GM12892 (cell line): ENCODE results near the gene TRAPPC2L.

Source experiments
- DNase-seq: peaks from one replicate; pipeline ENCODE4 v3.0.0; 2011; ENCODE audit not compliant: insufficient read length
- FAIRE-seq: peaks from 2 replicates; lab custom pipeline; 2011; peaks lifted over from hg19 to GRCh38; lab: Jason Lieb, UNC
- POLR2A ChIP-seq: IDR thresholded peaks from 2 replicates; pipeline ENCODE4 v1.6.1; 2011; ENCODE audit warnings: low read depth, low read length, control low read depth
- POLR2AphosphoS5 ChIP-seq: IDR thresholded peaks from 2 replicates; pipeline ENCODE4 v1.6.1; 2011; ENCODE audit warnings: low read depth, low read length, control low read depth
- TAF1 ChIP-seq: IDR thresholded peaks from 2 replicates; pipeline ENCODE4 v1.6.1; 2011; ENCODE audit warnings: low read depth, mild to moderate bottlenecking, control low read depth, low read length, borderline replicate concordance

The TRAPPC2L gene

DNA sequence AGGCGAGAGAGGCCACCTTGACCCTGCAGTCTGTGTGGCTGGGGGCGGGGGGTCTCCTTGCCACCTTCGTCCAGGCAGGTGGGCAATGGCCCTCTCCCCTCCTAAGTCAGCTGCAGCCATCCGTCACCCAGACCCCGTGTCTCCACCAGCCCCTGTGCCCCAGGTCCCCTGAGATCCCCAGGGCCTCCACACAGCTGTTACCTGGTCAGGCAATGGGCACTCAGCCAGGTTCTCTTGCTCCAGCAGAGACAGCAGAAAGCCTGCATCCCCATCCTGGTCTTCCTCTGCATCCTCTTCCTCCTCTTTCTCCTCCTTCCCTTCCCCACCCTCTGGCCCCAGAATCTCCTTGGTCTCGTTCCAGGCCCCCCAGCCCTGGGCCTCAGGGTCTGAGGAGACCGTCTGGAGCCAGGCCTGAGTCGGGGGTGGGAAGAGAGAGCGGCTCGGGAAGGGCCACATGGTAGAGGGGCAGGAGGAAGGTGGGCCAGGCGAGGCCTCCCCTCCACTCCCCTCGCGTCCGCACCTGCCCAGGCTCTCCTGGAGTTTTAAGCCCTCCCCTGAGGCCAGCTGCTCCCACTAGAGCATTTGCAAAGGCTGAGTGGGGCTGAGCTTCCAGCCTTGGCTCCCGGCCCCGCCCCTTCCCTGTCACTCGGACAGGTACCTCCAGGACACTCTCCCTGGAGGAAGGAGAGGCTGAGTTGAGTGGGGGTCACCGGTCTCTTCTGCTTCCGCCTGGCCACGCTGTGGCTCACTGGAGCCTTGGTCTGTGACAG, 9.4 kb downstream of the TRAPPC2L start, which contains the start of gene PABPN1L:
PABPN1L (minus strand) TSS at position 510 of the 770 bp plus-strand sequence; CDS start at position 456, 54 bp downstream.
- DNase-seq (no peak), FAIRE-seq (no peak)
- TF ChIP-seq POLR2AphosphoS5 = no peak
- TF ChIP-seq POLR2A = no peak
- TF ChIP-seq TAF1 = no peak

DNA sequence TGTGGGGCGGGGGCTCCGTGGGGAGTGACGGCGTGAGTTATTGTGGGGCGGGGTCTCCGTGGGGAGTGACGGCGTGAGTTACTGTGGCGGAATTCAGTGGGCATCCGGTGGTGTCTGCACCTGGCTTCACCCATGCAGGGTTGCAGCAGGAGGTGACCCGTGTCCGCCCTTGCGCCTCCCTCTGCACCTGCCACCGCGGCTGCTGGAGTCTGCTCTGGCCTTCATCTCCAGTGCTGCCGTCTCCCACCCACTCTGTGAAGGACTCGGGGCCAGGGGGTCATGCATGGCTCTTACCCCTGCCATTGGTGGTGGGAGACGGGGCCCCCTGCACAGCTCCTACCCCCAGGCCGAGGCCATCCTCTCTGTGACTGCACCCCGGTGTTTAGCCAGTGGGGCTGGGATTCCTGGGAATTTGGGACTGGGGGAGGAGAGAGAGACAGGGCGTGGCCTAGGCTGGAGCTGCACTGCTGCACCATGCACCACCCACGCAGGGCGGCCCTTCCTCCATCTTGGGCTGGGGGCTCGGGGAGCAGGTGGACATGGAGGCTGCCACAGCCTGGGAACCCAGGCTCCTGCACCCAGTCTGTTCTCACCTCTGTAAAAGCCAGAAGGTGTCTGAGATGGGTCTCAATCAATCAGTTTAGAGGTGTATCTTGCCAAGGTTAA, 10.8 kb downstream of the TRAPPC2L start:
- FAIRE-seq (no peak), DNase-seq (no peak)
- TF ChIP-seq POLR2AphosphoS5 (no peak), POLR2A (no peak), TAF1 (no peak)

DNA sequence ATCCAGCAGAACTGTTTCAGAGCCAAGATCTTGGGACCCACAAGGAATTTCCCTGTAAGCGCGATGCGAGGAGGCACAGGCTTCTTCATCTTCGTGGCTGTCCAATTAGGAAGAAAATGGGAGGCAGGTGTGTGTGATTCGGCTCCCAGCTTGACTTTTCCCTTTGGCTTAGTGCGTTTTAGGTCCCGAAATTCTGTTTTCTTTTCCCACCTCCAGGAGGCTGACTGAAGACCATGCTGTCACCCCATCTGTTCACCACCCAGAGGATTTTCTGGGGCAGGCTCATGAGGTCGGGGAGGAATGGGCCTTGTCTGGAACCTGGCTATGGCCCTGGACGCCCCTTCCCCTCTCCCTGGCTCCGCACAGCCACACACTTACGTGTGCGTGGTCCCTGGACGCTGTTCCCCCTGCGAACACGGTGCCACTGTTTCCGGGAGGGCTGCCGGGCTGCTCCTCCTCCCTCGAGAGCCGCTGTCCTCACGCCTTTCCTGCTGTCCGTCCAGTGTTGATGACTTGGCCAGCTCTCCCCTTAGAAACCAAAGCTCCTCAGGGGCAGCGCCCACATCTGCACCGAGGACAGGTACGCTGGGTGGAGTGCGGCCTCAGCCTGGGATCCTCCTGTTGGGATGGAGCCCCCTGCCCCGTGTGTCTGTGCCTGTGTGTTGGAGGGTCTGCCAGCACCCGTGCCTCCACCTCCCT, 12.2 kb downstream of the TRAPPC2L start:
- FAIRE-seq (no peak), DNase-seq (no peak)
- TF ChIP-seq TAF1 (no peak), POLR2AphosphoS5 (no peak), POLR2A (no peak)

DNA sequence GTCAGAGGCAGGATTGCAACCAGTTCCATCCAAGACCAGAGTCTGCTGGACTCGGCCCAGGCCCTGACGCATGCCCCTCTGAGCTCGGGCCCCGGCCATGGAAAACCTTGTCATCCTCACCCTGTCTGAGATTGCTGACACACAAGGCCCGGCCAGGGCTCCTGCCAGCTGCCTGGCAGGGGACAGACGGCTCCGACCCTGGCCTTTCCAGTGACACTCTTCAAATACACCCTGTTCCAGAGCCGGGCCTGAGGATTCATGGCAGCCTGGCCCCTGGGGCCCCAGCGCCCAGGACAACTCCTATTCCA, 12.7 kb downstream of the TRAPPC2L start:
- no peak for TF ChIP-seq POLR2A
- TF ChIP-seq TAF1 = no peak
- no peak for TF ChIP-seq POLR2AphosphoS5
- FAIRE-seq (no peak), DNase-seq (no peak)

DNA sequence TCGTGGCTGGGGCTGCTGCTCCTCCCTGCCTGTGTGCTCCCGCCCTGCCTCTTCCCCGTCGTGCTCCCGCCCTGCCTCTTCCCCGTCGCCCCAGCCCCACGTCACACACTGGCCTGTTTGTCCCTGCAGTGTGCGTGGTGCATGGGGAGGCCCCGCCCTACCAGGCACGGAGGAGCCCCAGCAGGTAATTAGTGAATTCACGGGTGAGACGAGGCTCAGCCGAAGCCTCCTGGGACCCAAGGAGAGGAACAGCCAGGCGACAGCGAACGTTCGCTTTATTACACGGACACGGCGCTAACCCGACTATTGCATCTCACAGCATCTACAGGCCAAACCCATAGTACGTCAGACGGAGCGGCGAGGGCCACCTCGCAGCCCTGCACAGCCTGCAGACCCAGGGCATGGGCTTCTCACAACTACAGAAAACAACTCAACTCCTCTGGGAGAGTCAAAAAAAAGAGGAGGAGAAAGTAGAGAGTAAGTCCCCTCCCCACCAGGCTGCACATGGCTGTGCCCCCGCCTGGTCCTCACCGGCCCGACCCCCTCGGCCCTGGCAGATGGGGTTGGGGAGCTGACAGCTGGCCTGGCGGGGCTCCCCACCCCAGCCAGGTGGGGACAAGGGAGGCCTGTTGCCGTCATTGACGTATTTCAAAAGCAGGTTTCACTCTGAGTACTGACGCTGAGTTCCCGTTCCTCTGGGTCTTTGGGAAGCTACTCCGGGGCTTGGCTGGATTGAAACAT, 13.9 kb downstream of the TRAPPC2L start:
- TF ChIP-seq POLR2A (no peak), POLR2AphosphoS5 (no peak), TAF1 (no peak)
- DNase-seq (no peak), FAIRE-seq (peak; percentile 90)

DNA sequence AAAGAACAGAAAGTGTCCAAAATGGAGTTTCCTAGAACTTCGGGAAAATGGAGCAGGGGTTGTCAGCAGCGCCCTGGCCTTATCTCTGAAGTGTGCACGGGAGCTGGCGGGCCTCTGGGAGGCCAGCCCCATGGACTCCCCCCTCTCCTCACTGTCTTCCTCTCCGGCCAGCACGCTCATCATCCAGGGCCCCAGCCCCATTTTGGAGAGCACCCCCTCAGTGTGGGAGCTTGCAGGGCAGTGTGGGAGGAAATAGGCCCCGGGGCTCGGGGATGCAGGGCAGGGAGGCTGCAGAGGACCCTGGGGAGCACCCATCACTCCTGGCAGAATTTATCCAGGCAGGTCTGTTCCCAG, 14.4 kb downstream of the TRAPPC2L start:
- DNase-seq (no peak), FAIRE-seq (no peak)
- TF ChIP-seq POLR2A (no peak), TAF1 (no peak), POLR2AphosphoS5 (no peak)

DNA sequence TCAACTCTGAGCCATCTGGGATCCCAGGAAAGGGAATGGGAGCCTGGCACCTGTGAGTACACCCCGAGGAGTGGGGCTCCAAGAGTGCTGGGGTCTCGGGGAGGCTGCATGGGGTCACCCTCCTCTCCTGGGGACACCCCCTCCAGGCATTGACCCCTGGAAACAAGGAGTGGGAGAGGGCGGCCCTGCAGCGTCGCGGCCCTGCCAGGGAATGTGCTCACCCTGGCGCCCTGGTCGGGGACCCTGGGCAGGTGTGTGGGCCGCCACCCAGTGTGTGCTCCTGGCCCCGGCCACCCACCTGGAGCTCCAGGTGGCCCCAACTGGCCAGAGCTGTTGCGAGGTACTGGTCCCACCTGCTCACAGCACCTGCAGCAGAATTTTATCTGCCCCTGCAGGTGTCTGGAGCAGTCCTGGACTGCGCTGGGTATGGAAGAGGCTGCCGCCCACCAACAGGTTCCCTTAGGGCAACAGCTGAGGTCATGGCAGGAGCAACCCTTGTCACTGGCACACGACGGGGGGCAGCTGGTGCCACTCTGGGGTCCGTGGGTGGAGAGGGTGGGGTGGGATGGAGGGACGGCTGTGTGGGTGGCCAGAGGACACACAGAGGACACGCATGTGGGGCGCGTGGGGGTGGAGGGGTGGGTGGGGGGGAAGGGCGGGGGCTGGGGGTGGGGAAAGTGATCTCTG, 14.9 kb downstream of the TRAPPC2L start:
- FAIRE-seq = no peak
- no peak for DNase-seq

DNA sequence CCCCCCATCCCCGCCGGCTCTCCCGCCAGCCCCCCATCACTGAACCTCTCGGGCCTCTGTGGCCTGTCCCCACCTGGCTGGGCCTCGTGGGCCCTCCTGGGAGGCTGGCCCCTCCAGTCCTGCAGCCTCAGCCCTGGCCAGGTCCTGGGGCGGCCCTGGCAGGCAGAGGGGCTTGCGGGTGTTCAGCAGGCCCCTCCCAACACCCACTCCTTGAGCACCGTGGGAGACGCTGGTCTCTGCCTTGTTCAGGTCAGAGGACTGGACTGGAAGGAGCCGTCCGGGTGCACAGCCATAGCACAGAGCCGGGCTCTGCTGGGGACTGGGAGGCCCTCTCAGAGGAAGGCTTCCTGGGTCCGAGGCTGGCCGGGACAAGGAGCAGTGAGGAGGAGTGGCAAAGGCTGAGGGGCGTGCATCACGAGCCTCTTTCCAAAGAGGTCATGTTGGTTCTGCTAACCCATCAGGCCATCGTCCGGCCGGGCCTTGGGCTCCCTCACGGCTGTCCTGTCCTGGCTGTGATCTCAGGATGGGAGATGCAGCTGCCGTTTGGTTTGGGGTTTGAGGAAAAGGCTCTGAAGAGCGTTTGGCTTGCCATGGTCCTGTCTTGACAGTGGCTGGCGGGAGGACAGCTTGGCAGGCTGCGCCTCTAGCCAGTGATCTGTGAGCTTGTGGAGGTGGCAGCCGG, 15.9 kb downstream of the TRAPPC2L start:
- FAIRE-seq (no peak), DNase-seq (no peak)
- TF ChIP-seq TAF1 (no peak), POLR2A (no peak), POLR2AphosphoS5 (no peak)

More for the DNA sequence above, 14.9 kb downstream of the TRAPPC2L start:
- TF ChIP-seq TAF1 (no peak), POLR2A (no peak), POLR2AphosphoS5 (no peak)

DNA sequence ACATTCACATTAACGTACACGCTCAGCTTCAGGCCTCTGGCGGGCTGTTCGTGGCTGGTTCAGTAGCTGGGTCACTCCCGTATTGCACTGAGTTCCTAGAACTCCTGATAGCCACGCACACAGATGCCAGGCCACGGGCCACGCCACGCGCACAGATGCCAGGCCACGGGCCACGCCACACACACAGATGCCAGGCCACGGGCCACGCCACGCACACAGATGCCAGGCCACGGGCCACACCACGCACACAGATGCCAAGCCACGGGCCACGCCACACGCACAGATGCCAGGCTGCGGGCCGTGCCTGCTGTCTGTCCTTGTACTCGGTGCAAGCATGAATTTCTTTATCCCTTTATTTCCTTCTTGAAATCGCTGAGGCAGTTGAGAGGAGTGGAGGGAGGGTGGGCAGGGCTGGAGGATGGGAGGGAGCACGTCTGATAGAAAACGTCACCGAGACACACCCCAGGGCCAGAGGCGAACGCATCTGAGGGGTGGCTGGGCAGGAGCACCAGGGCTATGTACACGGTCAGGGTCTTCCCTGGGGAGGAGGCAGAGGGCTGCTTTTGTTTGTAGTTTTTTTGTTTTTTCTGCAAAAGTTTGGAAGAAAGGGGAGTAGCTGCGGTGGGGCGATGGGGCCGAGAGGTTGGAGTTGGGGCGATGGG, 18.1 kb downstream of the TRAPPC2L start:
- no peak for TF ChIP-seq TAF1
- no peak for TF ChIP-seq POLR2A
- no peak for TF ChIP-seq POLR2AphosphoS5
- FAIRE-seq = no peak
- no peak for DNase-seq

DNA sequence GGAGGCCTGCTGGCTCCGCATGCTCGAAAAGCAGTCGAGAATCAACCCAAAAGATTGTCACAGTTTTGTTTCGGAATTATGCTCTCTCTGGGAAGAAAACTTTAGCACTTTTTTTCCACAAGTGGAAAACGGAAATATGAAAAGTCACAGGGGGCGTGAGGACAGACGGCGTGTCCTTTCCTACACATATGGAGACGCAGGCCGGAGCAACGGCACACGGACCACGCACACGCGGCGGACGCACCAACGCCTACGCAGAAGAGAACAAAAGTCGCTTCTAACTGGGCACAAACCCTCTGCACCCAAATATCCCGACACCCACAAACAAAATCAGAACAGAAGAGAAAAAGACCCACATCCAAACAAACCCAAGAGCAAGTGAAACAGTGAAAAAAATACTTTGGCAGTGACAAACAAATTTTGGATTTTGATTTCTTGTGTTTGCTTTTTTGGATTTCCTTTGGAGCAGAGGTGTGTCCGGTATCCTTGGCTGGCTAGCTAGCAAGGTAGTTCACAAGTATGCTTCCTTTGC, 18.8 kb downstream of the TRAPPC2L start:
- no peak for DNase-seq
- no peak for FAIRE-seq
- no peak for TF ChIP-seq POLR2A
- TF ChIP-seq TAF1 = no peak
- no peak for TF ChIP-seq POLR2AphosphoS5
